A549 (cell line): ENCODE data around the gene CATSPERE.

Experiments used
- CTCF ChIP-seq: fragments of >200 bp; sonication (Bioruptor Twin); formaldehyde crosslinking; IDR thresholded peaks from 3 replicates; pipeline ENCODE4 v1.5.1; 2016
- ESRRA ChIP-seq: fragments of 150-350 bp; IDR thresholded peaks from 2 replicates; pipeline ENCODE4 v1.6.1; 2014; ENCODE audit warnings: mild to moderate bottlenecking, low read length, borderline replicate concordance
- POLR2A ChIP-seq: IDR thresholded peaks from 2 replicates; pipeline ENCODE4 v1.6.1; 2012; ENCODE audit warnings: mild to moderate bottlenecking, low read length
- RAD21 ChIP-seq, 2 experiments: fragments of >200 bp in 1 of 2; sonication (Bioruptor Twin) in 1 of 2; formaldehyde crosslinking in 1 of 2; IDR thresholded peaks in 1 of 2; conservative IDR thresholded peaks in 1 of 2; 2 replicates in 1 of 2; 3 replicates in 1 of 2; pipeline ENCODE4 v1.6.1; 2012 to 2018; ENCODE audit warnings: inconsistent platforms in 1 of 2
- SREBF2 ChIP-seq: fragments of 450-650 bp; IDR thresholded peaks from 2 replicates; pipeline ENCODE4 v1.6.1; 2014; ENCODE audit warnings: mild to moderate bottlenecking, moderate library complexity
- TF ChIP-seq, protein P1 (sequence below): fragments of 150-350 bp; IDR thresholded peaks from 2 replicates; pipeline ENCODE4 v1.6.1; 2014; ENCODE audit warnings: low read depth, mild to moderate bottlenecking, low read length
- TF ChIP-seq, protein P2 (sequence below): IDR thresholded peaks from 2 replicates; pipeline ENCODE4 v1.6.1; 2012

DNA sequence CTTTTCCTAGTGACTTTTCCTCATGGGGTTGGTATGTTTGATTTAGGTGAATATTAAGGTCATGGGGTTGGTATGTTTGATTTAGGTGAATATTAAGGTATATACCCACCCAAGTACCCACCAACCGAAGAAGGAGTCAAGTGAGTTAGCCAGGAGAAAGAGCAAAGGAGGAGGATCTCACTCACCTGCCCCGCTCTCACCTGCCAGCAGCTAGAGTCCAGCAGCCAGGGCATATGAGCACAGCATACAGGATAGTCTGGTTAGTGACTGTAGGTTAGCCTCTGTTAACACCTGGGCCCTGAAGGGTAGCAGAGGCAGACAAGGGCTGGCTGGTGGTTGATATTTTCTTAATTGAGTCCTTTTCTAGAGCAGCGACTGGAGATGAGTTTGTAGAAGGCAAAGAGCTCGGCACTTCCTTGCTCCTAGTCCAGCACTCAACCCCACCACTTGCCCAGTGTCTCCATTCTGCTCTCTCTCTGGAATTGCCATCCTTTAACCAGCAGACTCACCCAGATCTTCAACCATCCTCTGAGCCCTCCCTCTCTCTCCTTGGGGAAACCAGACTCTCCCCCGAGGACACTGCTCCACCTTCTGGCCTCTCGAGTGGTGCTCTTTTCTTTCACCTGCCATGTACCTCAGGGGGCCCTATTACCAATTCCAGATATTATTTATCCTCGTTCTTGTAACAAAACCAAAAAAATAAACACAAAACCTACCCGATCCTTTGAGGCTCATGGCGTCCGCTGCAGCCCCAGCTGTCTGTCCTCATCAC, 175.6 kb downstream of the CATSPERE start:
- TF ChIP-seq POLR2A: no peak
- TF ChIP-seq SREBF2: no peak
- TF ChIP-seq CTCF: no peak
- TF ChIP-seq RAD21 (conservative IDR thresholded peaks at IDR 0.05 in 1 of 2, IDR thresholded peaks at IDR 0.05 in 1 of 2): peak in 1 of 2 experiments; percentile 20; a peak in 1 of 5 replicates
- TF ChIP-seq, protein P1, sequence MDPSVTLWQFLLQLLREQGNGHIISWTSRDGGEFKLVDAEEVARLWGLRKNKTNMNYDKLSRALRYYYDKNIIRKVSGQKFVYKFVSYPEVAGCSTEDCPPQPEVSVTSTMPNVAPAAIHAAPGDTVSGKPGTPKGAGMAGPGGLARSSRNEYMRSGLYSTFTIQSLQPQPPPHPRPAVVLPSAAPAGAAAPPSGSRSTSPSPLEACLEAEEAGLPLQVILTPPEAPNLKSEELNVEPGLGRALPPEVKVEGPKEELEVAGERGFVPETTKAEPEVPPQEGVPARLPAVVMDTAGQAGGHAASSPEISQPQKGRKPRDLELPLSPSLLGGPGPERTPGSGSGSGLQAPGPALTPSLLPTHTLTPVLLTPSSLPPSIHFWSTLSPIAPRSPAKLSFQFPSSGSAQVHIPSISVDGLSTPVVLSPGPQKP: no peak
- no peak for TF ChIP-seq ESRRA
- TF ChIP-seq, protein P2, sequence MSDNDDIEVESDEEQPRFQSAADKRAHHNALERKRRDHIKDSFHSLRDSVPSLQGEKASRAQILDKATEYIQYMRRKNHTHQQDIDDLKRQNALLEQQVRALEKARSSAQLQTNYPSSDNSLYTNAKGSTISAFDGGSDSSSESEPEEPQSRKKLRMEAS: no peak
